SU-DHL-6 (cell line): ENCODE results near the gene BUD13.

ENCODE experiments used
- EZH2phosphoT487 ChIP-seq: fragments of 200-600 bp; sonication (generic), shearing (Covaris generic); conservative IDR thresholded peaks from 2 replicates; pipeline ENCODE4 v1.6.1; 2018; ENCODE audit warnings: mild to moderate bottlenecking, antibody characterized with exemption, low read length, moderate library complexity, mixed read lengths
- TF ChIP-seq, protein P1 (sequence below): fragments of 200-600 bp; sonication (generic); IDR thresholded peaks from one replicate; pipeline ENCODE4 v1.5.1; 2017; ENCODE audit warnings: antibody characterized with exemption, mild to moderate bottlenecking, low read length, moderate library complexity; ENCODE audit not compliant: insufficient read depth, poor library complexity, severe bottlenecking

DNA sequence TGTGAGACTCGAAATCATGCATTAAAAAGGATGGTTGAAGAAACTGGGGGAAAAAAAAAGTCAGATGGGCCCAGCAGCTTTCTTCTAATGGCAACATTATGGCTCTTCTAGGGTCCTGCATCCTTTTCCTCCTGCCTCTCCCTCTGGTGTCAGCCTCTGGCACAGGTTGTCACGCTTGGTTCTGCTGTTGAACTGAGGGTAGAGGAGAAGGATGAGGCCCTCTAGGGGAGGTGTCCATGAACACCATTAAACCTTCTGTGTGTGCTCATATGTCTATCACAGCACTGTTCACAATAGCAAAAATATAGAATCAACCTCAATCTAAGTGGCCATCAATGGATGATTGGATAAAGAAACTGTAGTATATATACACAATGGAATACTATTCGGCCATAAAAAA, 36.0 kb downstream of the BUD13 start:
- TF ChIP-seq, protein P1, sequence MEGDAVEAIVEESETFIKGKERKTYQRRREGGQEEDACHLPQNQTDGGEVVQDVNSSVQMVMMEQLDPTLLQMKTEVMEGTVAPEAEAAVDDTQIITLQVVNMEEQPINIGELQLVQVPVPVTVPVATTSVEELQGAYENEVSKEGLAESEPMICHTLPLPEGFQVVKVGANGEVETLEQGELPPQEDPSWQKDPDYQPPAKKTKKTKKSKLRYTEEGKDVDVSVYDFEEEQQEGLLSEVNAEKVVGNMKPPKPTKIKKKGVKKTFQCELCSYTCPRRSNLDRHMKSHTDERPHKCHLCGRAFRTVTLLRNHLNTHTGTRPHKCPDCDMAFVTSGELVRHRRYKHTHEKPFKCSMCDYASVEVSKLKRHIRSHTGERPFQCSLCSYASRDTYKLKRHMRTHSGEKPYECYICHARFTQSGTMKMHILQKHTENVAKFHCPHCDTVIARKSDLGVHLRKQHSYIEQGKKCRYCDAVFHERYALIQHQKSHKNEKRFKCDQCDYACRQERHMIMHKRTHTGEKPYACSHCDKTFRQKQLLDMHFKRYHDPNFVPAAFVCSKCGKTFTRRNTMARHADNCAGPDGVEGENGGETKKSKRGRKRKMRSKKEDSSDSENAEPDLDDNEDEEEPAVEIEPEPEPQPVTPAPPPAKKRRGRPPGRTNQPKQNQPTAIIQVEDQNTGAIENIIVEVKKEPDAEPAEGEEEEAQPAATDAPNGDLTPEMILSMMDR: no peak
- TF ChIP-seq EZH2phosphoT487: no peak
